NCI-H748 (cell line): ENCODE measurements around the gene NETO2.
"Not testable (repeated sequence)": the region's sequence is repeated elsewhere in the genome, so short reads cannot be mapped to it uniquely, and the experiment has no call there.

Experiments used
- DNase-seq: peaks from one replicate; lab custom pipeline; 2025; ENCODE audit not compliant: unreplicated experiment; lab: John Stamatoyannopoulos, UW

The NETO2 gene

DNA sequence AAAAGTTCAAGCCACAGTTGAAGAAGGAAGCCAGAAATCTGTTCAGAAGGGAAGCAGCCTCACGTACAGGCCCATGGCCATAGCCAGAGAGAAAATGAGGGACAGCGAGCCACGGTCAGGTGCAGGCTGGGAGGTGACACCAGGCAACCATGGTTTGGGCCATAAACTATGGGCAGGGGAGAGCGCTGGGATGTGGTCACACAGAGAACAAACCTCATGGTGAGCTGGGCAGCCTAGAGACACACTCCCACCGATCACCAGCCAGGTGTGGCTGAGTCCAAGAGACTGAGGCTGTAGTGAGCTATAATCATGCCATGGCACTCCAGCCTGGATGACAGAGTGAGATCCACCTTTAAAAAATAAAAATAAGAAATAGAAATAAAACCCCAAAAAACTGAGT is 76.5 kb downstream of the NETO2 start:
- DNase-seq = no peak

DNA sequence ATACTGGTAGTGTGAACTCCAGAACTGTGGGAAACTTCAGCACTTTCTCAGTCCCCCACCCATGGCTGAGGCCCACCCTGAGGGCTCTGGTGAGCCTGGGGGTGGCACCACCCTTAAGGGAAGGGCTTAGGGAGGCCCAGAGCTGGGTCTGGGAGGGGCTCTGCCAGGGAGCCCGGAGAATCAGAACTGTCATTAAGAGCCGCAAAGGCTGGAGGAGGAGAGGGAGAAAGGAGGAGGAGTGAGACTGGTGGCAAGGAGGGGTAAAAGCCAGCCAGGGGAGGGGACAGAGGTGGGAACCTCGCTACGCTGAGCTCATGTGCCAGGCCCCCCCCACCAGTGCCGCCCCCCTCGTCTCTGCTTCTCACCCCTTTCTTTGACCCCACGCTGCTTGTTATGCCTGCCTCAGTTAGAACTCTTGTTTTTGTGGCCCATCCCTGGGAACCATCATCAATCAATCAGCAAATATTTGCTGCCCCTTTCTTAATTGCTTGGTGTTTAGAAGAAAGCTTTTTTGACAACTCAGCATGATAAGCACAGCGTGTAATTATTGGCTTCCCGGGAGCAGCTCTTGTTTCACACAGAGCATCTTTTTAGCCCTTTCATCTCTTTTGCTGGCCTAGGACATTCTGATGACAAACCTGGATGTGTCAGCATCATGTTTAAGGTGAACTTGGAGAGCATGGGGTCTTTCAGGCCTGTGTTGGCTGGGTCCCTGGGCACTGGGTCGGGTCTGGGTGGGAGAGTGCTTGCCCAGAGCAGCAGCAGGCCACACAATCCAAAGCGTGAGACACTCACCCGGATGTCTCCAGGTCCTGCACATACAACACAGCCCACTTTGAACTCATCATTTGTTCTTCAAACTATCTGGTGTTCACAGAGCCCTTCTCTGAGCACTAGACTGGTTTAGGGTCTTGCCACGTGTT is 77.7 kb downstream of the NETO2 start:
- DNase-seq = peak; percentile 79

DNA sequence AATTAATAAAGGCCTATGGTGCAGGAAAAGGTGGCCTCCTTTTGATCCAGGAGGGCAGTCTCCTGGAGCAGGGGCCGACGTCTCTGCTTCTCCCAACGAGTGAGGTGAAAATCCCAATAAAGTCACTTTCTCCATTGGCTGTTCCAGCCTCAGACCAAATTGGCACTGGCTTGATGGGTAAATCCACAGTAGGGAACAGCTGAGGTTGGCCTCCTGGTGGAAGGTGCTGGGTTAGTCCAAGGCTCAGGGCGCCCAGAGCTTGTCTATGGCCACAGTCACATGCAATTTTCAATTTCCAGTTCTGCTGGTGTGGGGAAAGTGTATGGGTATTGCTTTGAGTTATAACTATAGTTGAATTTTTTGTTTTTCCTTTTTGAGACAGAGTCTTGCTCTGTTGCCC is 79.0 kb downstream of the NETO2 start:
- DNase-seq = no peak

DNA sequence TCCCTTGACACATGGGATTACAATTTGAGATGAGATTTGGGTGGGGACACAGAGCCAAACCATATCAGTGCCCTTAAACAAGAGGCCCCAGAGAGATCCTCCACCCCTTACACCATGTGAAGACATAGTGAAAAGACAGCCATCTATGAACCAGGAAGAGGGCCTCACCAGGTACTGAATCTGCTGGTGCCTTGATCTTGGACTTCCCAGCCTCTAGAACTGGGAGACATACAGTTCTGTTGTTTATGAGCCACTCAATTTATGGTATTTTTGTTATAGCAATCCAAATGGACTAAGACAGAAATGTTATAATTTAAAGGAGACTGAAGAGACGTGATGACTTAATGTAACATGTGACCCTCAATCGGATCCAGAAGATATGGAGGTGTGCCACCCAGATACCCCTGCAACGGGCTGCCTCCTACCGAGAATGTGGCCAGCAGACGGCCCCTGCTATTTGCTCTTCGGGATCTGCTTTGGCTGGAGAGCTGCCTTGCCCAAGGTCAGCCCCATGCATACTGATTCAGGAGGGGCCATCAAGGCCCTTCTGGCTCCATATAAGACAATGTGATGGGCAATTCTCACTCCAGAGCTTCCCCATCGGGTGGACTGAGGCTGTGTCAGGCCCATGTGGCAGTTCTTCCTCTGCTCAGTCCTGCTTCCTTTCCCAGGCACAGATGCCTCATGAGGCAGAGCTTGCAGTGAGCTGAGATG is 80.6 kb downstream of the NETO2 start:
- DNase-seq = no peak

DNA sequence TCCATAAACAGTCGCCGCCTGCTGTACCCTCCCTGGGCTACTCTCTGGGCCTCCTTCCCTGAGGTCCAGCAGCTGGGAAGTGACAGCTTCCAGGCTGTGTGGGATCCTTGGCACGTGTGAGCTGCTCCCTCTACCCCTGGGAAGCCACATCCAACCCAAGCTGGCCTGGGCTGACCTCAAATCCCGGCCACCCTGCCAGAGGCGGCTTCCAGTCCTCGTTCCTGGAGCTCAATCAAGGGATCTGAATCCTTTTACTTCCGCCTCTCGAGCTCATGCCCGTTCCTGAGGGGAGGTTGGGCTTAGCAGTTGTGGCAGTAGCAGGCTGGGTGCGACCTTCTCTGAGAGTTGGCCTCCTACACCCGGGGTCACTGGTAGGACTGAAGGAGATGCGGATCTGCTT is 82.5 kb downstream of the NETO2 start:
- no peak for DNase-seq

DNA sequence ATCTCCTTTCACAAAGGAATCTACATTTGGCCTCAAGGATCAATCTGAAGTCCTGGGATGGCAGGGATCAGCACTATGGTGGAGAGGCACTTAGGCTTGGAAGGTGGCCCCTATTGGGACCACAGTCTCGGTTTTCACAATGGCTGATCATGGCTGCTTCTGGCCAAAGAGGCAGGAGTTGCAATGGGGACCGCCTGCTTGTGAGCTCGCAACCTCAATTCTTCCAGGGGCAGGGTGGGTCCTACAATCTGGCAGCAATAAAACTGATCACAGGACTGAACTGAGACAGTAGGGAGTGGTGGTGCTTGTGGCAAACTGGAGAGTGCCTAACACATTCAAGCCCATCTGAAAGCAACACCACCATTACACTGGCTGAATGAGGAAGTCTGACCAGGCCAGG is 83.1 kb downstream of the NETO2 start:
- no peak for DNase-seq

DNA sequence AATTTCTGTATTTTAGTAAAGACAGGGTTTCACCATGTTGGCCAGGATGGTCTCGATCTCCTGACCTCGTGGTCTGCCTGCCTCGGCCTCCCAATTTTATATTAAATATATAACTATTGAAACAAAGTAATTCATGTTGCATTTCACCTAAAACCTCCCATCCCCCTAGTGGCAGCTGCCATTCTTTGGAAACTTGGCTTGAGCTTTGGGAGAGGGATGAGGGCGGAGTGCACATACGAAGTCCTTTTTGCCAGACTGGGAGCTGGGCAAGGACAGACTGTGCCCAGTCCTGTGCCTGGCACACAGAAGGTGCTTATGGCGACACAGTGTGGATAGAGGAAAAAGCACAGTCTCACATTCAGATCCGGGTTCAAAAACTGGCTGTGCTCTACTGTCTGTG is 83.8 kb downstream of the NETO2 start:
- no peak for DNase-seq

DNA sequence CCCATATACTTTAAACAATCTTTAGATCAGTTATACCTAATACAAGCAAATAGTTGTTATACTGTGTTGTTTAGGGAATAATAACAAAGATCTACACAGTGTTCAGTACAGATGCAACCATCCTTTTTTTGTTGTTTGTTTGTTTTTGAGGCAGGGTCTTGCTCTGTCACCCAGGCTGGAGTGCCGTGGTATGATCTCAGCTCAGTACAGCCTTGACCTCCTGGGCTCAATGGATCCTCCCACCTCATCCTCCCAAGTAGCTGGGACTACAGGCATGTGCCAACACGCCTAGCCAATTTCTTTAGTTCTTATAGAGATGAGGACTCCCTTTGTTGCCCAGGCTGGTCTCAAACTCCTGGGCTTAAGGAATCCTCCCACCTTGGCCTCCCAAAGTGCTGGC is 84.6 kb downstream of the NETO2 start:
- DNase-seq = not testable (repeated sequence)

DNA sequence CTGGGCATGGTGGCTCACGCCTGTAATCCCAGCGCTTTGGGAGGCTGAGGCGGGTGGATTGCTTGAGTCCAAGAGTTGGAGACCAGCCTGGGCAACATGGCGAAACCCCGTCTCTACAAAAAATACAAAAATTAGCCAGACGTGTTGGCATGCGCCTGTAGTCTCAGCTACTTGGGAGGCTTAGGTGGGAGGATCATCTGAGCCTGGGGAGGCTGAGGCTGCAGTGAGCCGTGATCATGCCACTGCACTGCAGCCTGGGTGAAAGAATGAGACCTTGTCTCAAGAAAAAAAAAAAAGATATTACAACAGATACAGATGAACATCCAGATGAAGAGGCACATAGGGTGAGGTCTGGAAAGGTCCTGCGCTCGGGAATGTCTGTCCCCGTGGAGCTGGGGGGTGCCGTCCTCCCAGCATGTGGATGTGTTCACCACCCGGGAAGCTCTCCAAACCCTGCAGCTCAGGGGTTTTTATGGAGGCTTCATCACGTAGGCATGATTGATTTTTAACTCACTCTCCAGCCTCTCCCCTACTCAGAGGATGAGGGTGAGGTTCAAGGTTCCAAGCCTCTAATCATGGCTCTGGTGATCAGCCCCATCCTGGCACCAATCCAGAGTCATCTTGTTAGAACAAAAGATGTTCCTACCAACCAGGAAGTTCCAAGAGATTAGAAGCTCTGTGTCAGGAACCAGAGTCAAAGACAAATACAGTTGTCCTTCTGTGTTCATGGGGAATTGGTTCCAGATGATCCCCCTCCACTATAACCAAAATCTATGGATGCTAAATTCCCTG is 85.3 kb downstream of the NETO2 start:
- peak; percentile 51 for DNase-seq

DNA sequence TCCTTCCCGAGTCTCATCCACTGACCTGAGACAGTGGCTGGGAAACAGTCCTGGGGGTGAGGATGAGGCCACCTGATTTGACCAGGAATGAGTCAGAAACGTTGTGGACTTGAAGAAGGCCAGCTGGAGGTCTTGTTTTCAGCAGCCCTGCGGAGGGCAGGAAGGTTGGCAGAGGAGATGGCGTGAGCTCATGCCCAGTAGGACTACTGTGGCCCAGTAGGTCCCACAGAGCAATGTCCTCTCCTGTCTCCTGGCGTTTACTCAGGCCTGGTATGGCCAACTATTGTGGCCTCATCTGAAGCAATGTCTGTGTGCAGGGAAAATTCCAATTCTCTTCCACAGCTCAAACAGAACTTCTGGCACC is 86.1 kb downstream of the NETO2 start:
- DNase-seq = no peak

DNA sequence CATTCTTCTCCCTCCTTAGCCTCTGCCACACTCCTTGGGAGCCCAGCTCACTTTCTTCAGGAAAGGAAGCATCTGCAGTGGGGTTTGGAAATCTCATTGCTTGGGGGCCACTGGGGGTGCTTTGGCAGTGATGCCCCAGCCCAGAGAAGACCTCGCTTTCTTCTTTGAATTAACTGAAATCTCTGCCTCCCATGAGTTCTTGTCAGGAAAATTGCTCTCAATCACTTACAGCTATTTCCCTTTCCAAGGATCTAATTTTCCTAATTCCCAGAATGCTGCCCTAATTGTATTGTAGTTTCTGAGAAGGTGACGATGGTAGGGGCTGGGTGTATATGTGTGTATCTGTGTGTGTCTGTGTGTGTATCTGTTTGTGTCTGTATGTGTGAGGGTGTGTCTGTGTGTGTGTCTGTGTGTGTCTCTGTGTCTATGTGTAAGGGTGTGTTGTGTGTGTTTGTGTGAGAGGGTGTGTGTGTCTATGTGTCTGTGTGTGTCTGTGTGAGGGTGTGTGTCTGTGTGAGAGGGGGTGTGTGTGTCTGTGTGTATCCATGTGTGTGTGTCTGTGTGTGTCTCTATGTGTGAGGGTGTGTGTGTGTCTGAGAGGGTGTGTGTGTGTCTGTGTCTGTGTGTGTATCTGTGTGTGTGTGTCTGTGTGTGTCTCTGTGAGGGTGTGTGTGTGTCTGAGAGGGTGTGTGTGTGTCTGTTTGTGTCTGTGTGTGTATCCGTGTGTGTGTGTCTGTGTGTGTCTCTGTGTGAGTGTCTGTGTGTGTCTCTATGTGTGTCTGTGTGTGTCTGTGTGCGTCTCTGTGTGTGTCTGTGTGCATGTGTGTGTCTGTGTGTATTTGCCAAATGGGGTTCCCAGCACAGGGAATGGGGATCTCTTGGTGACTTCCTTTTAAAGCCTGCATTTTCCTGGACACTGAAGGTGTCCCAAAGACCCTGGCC is 86.8 kb downstream of the NETO2 start:
- no peak for DNase-seq

DNA sequence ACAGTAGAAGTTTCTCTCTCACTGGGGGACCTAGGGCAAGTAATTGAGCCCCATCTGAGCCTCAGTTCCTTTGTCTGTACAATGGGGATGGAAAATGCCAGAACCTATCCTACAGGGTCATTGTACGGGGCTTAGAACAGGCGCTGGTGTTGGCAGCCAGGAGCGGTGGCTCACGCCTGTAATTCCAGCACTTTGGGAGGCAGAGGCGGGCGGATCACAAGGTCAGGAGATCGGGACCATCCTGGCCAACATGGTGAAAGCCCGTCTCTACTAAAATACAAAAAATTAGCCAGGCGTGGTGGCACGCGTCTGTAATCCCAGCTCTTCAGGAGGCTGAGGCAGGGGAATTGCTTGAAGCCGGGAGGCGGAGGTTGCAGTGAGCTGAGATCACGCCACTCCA is 87.7 kb downstream of the NETO2 start:
- DNase-seq = not testable (repeated sequence)

DNA sequence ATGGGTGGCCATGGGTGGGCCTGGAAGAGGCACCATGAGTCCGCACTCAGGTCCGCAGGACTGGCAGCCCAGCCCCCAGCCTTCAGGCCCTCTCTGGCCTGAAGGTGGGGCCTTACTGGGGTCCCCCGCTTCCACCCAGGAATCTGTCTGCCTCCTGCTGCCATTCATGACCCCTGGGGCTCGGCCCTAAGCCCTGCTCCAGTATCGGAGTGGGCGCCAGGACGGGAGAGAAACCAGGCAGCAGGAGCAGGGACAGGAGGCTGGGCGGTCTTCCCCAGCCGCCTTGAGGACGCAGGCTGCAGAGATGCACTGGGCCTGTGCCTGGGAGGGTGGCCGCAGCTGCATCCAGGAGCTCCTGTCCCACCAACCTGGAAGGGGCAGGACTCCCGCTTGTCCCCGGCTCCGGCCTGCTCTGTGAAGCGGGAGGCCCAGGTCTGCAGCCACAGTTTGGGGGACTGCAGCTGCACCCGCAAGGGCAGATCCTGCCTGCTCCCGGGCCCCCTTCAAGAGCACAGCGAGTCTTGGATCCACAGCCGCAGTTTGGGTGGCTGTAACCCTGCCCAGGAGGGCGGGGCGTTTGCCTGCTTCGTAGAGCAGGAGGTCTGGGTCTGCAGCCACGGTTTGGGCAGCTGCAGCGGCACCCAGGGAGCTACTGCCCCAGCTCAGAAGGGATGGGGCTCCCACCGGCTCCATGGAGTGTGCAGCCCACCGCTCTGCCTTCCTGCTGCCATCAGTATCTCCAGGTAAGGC is 88.4 kb downstream of the NETO2 start:
- DNase-seq = no peak

DNA sequence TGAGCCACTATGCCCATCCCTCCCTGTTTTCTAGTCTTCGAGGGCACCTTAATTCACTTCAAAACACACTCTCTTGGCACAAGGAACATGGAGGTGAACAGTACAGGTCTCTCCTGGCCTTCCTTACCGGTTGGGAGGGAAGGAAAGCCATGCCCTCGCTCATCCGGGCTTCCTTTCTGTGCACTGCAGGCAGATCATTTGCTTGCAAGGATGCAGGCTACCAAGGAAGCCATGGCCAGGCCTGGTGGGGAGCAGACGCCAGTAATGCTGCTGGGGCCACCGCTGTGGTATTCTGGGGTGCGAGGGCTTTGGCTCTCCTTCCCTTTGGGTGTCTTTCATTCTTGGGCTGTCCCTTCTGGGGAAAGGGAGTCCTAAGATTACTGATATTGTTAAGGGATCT is 89.4 kb downstream of the NETO2 start:
- no peak for DNase-seq

DNA sequence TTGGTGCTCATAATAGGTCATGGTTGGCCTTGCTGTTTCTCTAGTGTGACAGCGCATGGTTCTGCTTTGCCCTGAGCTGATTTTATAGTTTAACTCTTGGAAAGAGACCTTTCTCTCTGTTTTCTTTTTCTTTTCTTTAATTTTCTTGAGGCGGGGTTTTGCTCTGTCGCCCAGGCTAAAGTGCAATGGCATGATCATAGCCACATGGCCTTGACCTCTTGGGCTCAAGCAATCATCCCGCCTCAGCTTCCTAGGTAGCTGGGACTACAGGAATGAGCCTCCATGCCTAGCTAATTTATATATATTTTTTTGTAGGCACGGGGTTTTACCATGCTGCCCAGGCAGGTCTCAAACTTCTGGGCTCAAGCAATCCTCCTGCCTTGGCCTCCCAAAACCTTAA is 89.8 kb downstream of the NETO2 start:
- DNase-seq = no peak

DNA sequence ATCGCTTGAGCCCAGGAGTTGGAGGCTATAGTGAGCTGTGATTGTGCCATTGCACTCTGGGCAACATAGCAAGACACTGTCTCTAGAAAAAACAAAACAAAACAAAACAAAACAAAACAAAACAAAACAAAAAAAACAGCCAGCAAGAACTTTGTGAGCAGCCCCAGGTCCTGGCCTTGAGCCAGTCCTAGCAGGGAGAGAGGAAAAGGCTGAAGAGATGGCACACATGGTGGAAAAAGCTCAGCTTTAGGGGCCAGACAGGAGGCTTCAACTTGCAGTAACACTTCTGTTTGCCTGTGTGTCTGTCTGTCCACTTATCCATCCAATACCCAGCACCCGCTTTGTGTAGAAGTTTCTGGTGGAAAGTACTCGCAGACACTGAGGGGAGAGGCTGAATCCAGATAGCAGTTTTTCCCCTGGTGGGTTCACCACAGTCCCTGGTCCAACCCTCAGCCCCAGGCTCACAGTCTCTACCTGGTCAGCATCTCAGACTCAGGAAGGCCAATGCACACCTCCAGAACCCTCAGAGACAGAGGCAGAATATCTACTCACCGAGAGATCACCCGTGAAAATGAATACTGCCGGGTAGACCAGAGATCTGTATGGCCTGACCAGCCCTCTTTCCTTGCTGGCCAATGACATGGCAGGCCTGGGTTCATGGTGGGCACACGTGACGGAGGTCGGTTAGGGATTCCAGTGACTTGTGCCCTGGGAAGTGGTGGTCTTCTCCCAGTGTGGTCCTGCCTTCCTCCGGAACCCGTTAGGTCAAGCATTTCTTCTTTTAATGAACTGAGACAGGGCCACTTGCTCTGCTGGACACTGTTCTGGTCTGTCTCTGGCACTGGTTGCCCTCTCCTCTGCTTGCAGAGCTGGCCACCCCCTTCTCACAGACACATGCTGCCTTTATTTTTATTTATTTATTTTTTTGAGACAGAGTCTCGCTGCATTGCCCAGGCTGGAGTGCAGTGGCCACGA is 90.8 kb downstream of the NETO2 start:
- no peak for DNase-seq

DNA sequence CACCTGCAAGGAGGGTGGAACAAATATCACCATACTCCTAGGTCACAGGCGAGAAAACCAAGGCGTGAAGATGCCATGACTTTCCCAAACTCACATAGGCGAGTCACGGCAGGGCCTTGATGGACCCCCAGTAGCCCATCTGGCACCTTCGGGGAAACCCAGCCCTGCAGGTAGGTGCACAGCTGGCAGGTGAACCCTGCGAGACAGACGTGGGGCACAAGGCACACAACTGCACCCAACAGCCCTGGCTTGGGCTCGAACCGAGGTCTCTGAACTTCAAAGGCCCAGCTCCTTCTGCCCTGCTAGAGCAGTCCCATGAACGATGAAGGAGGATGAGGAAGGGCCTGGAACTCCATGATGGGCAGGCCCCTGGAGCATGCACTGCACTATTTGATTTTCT is 92.7 kb downstream of the NETO2 start:
- no peak for DNase-seq

DNA sequence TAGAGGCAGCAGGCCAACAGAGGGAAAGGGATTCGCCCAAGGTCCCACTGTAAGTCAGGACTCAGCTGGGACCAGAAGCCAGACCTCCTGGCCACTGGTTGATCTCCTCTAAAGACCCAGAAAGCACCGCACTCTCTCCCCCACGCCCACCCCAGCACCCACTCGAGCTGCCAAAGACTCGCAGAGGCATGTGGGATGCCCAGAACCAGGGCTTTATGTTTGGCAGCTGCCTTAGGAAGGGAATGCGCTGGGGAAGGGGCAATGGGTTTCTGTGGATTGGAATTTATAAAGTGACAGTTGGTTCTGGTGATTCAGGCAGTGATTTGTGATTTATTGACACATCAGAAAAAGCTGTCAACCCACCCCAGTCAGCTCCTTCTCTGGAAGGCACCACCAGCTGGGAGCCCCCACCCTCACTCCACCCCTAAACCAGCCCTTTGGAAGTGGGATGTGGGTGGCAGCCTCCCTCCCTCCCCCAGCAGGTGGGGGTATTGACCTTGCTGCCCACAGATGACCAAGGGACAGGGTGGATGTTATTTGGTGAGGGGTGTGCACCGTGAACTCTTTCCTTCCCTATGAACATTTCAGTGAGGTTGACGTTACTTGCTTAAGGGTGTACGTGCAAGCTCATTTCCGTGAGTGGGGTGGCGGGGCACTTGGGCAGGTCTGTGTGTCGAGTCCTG is 93.7 kb downstream of the NETO2 start:
- no peak for DNase-seq
